Mucosa of gallbladder (tissue), 1 donor: ENCODE data around the gene PHLDA2. TPM values are rescaled to one million over a fixed set of nuclear protein-coding genes. Genes with fewer than 3 reads are reported as not detected.
"Not testable (repeated sequence)": the region's sequence is repeated elsewhere in the genome, so short reads cannot be mapped to it uniquely, and the experiment has no call there.

Experiments used
- DNase-seq: peaks from one replicate; pipeline ENCODE4 v3.0.0-alpha.2; 2020; ENCODE audit warnings: low spot score
- total RNA-seq: library from RNA; stranded (reverse); gene quantifications from one replicate; pipeline ENCODE4 v1.2.1, GENCODE V29; 2021
- donor health status: DM: no; HTN: no; CAD: no.

Gene PHLDA2
- total RNA-seq, 1 donor from 2014 or later = 38.7 TPM

DNA sequence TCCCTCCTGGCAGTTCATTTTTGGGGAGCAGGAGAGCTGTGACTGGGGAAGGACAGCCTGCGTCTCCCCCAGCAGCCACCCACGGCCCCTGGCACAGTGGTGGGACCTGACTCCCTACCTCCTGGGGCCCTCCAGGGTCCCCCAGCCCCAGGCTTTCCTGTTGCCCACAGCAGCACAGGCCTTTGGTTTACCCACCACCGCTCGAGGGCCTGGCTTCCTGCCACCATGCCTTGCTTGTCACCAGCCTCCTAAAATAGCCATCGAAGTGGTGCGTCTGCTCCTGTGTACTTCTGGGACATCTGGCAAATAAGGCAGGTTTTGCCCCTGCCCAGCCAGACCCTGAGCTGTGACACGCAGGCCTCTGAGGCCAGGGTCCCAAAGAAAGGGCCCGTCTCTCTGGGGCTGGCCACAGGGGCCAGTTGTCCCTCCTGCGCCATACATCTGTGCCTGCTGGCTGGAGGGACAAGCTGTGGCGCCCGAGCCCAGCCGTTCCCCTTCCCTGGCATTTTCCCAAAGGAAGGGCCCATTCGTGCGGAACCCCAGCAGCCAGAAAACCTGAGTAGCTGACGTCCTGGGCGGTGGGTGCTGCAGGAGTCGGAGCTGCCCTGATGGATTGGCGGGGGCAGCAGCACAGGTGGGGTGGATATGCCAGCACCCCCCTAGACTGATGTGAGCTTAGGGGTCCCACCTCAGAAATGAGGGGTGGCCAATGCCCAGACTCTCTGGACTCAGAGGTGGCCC lies 14.6 kb downstream of the PHLDA2 start:
- no peak for DNase-seq

GRCh38 chr11:2913776-2914175 lies 15.4 kb downstream of the PHLDA2 start:
- DNase-seq = no peak

- DNase-seq = no peak
Measured at GRCh38 chr11:2913019-2913431, 16.2 kb downstream of the PHLDA2 start.

GRCh38 chr11:2912498-2912897 lies 16.7 kb downstream of the PHLDA2 start:
- peak; percentile 92 for DNase-seq

- DNase-seq = no peak
Measured at GRCh38 chr11:2911785-2912391, 17.3 kb downstream of the PHLDA2 start.

- DNase-seq = no peak
Measured at GRCh38 chr11:2911088-2911784, 18.0 kb downstream of the PHLDA2 start.

DNA sequence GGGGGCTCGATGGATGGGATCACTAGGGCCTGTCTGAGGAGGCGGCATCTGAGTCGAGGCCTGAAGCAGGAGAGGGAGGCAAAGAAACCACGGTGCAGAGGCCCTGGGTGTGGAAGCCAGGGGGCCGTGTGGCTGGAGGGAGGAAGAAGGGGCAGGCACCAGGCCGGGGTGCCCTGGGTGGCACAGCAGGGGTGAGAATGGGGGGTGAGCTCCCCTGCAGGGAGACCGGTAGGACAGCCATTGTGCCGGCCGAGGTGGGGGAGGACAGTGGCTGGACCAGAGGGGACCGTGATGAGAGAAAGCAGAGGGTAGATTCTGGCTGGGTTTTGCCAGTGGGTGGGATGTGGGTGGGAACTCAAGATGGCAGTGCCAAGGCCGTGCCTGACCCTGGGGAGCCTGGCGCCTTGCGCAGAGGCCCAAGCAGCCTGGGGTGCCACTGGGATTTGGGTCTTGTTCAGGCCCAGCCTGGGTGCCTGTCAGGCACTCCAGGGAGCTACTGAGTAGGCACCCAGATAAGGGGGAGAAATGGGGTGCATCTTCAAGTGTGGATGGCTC lies 18.7 kb downstream of the PHLDA2 start:
- DNase-seq = no peak

DNA sequence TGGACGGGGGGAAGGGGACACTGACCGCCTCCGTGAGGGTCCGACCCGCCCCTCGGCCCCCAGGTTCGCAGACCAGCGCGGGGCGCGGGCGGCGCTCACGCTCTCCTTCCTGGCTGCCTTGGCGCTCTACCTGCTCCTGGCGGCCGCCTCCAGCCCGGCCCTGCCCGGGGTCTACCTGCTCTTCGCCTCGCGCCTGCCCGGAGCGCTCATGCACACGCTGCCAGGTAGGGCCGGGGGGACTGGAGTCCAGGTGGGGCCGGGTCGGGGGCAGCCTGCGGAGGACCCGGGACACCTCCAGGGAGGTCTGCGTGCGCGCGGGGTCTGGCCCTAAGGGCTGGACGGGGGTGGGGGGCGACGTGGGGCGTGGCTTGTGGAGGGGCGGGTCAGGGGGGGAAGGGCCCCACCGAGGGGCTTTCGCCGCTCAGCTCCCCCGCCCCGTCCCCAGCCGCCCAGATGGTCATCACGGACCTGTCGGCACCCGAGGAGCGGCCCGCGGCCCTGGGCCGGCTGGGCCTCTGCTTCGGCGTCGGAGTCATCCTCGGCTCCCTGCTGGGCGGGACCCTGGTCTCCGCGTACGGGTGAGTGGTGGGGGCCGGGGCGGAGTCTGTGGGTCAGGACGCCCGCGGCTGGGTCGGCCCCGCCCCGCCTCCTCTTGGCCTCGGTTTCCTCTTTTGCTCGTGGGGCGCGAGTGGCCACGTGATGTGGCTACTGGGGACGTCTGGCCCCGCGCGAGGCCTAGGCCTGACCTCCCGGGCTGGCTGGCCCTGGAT lies 19.9 kb downstream of the PHLDA2 start:
- DNase-seq = no peak

- no peak for DNase-seq
Measured at GRCh38 chr11:2908130-2908529, 21.1 kb downstream of the PHLDA2 start.

GRCh38 chr11:2905299-2905698 lies 23.9 kb downstream of the PHLDA2 start:
- DNase-seq = not testable (repeated sequence)

DNA sequence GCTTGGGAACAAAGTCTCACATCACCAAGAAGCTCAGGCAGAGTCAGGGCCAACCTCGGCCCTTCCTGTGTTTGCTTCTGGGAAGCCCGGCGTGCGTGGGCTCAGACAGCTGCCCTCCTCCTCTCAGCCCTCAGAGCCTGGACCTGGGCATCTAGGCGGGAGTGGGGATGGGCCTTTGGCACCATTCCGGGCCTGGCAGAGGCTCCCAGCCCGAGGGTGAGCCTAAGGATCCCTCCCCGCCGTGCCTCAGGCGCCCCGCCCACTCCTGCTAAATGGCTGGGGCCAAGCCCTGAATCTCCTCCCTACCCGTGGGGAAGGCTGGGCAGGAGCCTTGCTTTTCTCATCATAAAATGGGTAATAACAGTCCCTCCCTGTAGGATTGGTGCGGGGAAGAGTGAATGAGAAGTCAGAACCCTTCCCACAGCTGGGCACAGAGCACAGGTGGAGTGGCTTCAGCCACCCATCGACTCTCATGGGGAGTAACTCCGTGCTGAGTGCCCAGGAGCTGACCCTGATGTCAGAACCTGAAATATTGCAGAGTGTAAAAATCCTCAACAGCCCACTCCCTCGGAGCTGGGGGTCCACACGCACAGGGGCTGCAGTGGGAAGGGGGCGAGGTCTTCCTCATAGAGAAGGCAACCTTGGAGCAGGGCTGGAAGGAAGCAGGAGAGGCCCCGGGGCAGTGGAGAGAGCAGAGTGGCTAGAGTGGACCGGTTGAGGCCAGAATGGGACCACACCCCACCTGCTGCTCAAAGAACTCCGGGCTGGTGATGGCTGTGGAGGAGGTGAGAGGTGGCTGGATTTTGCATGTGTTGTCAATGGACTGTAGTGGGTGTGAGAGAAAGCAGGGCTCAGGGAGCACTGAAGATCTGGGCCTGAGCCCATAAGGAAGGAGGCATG lies 24.8 kb downstream of the PHLDA2 start:
- peak; percentile 74 for DNase-seq

DNA sequence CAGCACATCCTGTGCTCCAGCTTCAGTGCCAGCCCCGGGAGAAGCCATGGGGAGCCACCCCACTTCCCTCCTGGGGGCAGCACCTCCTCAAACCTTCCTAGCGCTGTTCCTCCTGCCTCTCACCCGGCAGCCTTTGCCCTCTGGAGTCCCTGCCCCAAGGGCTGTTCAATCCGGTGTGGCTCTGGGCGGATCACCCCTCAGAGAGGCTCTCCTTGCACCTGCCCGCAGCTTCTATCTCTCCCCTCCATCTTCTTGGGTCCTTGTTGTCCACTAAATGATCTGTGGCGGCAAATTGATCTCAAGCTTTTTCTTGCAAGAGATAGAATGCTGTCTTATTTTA lies 25.6 kb downstream of the PHLDA2 start:
- DNase-seq = no peak

- peak; percentile 63 for DNase-seq
Measured at GRCh38 chr11:2902784-2903671, 26.2 kb downstream of the PHLDA2 start.

GRCh38 chr11:2901854-2902783 lies 27.1 kb downstream of the PHLDA2 start:
- DNase-seq = peak; percentile 97

GRCh38 chr11:2901196-2901796 lies 27.9 kb downstream of the PHLDA2 start:
- no peak for DNase-seq

- DNase-seq = no peak
Measured at GRCh38 chr11:2899080-2899783, 30.0 kb downstream of the PHLDA2 start.

GRCh38 chr11:2898366-2899079 lies 30.7 kb downstream of the PHLDA2 start:
- peak; percentile 80 for DNase-seq
